Stimulated activated CD4-positive, alpha-beta T cell treated with anti-CD3 and anti-CD28 coated beads, Interleukin-4, amount 100 ng/mL, for 4 hours (primary cell): Measurements from ENCODE around the gene FARP1.

Experiments used
- DNase-seq, 2 experiments: peaks; one replicate each; pipeline ENCODE4 v3.0.0-alpha.2; 2020

The FARP1 gene

DNA sequence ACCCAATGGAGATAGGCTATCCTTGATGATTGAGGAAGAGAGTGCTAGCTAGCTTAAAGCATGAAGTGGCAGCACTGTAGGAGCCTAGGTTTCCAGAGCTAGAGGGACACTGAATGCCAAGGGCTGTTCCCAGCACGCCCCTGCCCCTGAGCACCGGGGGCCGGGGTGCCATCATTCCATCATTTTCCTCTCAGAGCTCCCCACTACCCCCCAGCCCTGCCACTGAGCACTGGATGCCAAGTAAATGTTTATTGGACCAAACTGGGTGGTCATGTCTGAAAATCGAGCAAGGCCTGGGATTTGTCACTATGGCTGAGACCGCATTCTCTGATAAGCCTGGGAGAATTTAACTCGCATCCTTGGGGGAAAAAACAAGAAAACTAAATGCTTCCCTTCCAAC, 291.2 kb downstream of the FARP1 start:
- no peak for DNase-seq

DNA sequence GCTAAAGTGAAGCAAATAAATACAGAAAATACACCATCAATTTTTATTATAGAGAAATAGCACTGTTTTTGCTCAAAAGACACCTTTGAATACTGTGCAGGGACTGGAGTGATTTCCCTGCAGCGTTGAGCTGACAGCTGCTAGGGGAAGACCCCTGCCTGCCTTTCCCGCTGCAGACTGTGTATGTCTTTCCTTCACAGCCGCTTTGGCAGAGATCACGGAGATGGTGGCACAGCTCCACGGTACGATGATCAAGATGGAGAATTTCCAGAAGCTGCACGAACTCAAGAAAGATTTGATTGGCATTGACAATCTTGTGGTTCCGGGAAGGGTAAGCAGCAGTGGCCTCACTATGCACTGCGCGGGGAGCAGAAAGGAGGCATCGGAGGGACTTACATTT, 292.5 kb downstream of the FARP1 start:
- DNase-seq = no peak

DNA sequence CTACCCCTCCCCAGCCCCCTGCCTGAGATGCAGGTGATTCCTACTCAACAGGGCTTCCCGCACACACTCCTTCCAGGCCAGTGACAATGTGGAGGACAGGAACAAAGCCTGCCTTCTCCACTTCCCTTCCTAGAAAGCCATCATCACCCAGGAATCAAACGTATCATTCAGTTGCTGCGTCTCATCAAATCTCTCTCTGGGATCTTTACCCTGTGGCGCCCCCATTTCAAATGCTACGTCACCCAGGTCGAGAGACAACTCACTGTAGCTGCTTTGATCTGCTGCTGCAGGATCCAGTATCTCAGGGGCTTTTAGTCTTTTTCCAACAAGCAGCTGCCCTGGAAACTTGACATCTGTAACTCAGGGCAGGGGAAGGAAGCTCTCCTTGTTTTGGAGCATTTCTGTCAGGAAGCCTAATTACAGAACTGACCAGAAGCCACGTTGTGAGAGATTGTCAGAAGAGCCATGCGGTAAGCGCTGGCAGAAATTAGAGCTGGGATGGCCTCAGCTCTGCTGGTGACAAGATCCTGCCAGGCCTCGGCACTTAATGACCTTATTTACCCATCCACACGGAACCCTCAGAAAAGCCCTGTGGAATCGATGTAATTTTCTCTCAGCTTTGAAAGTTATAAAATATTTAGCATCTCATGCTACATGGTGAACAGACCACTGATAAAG, 293.5 kb downstream of the FARP1 start:
- no peak for DNase-seq

DNA sequence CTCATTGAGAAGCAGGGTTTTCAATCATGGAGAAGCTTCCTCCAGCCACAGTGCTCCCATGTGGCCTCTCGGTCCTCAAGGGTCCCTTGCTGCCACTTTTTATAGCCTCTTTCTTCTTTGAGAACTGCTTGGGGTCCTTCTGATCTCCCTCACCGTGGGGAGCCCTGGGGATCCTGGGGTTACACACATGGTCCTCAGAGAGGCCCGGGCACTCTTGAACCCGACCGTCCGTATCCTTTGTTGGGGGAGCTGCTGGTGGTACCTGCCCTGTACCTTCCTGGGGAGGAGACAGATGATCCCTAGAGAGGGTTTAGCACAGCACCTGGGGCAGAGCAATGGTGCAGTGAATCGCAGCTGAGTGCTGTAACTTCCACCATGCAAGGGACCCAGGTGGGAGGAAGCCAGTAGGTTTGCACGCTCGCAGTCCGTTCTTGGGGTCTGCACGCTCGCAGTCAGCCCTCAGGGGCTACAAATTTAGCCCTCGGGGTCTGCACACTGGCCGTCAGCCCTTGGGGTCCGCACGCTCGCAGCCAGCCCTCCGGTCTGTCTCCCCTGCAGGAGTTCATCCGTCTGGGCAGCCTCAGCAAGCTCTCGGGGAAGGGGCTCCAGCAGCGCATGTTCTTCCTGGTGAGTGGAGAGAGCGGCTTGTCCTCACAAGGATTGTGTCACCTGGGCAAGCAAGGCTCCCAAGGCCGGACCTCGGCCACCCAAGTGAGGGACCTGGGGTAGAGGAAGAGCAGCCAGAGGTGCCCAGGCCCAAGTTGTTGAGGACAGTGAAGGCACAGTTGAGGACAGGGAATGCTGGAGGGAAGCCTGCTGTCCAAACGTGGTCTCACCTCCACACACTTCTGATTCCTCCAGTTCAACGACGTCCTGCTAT, 295.6 kb downstream of the FARP1 start:
- DNase-seq = no peak

DNA sequence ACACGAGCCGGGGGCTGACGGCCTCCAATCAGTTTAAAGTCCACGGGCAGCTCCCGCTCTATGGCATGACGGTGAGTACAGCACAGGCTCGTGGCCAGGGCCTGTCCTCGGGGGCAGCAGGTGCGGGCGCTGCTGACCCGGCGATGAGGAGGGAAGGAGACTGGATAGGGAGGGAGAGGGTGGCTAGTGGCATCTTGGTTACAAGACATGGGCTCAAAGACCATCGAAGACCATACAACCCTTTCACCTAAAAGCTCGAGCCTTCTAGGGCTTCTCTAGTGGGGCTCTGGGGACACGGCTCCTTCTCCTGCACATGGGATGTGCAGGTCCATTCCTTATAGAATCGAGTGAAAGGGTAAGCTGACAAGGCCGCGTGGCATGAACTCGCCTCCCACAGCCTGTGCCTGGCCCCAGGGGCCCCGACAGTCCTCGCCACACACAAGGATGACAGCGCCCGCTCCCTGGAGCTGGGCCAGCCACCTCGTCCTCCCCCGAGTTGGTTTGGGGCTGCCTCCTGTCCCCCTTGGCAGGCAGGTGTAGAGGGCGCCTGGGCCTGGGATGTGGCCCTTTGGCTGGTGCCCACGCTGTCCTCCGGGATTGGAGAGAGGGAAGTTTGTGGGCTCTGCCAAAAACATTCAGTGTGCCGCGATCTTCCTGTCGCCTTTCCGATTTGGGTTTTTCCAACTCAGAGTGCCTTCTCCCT, 296.4 kb downstream of the FARP1 start:
- DNase-seq = no peak

DNA sequence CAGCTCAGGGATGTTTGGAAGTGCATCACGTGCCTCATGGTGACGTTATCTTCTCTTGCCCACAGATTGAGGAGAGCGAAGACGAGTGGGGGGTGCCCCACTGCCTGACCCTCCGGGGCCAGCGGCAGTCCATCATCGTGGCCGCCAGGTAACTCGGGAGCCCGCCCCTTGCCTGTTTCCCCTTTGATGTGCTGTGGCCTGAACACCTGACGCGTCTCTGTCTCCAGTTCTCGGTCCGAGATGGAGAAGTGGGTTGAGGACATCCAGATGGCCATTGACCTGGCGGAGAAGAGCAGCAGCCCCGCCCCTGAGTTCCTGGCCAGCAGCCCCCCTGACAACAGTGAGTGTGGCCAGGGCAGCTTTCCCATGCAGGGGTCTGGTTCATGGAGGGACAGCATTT, 297.0 kb downstream of the FARP1 start:
- DNase-seq = no peak

DNA sequence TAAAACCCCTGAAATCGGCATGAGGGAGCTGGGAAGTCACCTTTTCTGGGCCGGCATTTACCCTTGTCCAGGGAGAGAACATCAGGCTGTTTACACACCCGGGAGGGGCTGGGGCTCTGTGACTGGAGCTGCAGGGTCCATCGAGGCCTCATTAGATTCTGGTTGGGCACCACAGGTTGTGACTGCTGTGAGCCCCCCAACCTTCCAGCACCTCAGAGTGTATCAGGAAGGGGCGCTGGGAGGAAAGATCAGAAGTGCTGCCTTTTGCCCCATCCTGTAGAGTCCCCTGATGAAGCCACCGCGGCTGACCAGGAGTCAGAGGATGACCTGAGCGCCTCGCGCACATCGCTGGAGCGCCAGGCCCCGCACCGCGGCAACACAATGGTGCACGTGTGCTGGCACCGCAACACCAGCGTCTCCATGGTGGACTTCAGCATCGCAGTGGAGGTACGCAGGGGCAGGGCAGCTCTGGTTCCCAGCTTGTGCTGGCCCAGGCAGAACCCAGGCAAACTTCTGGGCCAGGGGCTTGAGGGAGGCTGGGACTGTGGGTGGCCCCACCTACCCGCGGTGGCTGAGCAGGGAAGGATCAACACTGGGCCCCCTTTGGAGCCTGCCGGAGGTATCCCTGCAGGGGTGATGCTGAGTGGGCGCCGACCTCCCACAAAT, 297.6 kb downstream of the FARP1 start:
- DNase-seq = no peak

DNA sequence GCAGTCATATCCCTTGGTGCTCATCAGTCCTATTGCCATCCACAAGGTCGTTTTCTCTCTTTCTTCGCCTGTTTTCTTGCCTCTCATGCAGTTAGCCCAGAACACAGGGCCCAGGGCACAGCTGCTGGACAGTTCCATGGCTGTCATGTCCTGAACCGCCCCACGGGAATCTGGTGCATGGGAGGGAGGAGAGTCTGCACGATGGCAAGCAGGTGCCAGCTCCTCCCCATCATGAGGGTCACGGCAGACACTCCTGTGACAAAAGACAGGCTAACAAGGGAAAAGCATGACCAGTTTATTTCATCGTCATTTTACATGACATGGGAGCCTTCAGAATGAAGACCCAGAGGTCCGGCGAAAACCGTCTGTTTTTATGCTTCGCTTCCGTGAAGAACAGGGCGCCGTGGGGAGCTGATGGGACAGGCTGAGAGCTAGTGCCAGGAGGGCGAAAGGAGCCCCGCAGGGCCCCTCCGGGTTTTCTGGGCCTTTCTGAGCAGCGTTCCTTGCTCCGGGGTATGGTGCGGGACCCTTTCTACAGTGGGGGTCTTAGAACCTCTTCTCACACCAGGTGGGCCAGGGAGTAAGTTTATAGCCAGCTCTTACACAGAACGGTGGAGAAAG, 298.3 kb downstream of the FARP1 start:
- DNase-seq = no peak

DNA sequence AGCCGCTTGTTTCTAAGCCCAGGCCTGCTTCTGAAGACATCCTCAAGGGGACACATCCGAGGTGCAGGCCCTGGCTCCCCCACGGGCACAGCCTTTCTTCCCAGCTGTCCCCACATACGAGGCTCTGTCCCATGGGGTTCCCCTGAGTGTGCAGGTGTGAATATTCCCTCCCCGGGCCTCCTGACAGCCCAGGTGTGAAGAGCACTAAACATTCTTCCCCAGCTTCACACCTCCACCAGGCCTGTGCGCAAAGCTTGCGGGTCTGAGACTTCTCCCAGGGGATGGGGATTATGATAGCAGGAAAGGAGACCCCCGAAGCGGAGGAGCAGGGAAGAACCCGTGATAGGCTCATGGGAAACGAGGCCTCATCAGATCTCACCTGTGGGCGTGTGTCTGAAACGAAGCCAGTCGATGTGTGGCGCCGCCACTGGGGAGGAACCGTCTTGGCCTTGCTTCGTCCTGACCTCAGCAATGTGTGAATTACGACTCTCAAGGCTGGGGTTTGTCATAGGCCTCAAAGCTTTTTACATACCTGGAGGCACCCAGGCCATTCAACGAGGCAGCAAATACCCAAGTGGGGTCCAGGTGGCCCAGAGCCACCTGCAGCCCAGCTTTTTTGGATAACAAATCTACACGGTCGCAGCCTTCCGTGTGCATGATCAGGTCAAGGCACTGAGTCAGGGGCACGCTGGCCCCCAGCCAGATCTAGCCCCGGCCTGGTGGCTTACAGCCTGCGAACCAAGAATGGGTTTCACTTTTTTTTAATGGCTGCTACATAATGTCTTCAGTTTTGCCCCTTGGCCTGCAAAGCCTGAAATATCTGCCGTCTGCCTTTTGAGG, 299.7 kb downstream of the FARP1 start:
- no peak for DNase-seq

DNA sequence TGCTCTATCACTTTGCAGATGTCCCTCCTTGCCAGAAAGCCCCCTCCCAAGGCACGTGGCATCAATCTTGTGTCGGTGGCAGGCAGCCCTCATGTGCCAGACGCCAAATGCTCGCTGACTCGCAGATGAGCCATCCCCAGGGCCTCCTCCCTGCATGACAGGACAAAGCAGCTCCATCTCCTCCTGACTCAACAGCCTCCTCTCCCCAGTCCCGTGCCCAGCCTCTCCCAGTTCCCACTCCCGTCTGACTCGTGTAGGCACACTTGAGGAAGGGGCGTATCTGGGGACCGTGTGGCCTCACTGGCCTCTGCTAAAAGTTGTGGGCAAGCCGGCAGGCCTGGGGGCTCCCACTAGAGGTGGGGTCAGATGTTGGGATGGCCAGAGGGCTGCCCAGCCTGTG, 300.4 kb downstream of the FARP1 start:
- no peak for DNase-seq

DNA sequence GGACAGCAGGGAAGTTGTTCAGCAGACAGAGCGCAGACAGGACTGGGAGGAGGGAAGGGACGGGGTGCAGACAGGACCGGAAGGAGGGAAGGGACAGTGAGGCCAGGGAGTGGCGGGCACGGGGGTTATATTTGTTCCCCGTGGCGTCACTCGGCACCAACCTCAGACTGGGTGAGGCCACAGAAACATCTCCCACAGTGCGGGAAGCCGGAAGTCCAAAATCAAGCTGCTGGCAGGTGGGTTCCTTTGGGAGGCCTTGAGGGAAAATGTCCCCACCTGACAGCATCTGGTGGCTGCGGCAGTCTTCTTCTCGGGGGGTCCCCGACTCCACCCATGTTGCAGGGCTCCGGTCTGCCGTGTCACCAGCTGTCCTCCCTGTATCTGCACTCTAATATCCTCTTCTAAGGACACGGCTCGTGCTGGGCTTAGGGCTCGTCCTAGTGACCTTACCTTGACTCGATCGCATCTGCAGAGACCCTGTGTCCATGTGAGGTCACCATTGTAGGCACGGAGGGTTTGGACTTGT, 301.0 kb downstream of the FARP1 start:
- no peak for DNase-seq

DNA sequence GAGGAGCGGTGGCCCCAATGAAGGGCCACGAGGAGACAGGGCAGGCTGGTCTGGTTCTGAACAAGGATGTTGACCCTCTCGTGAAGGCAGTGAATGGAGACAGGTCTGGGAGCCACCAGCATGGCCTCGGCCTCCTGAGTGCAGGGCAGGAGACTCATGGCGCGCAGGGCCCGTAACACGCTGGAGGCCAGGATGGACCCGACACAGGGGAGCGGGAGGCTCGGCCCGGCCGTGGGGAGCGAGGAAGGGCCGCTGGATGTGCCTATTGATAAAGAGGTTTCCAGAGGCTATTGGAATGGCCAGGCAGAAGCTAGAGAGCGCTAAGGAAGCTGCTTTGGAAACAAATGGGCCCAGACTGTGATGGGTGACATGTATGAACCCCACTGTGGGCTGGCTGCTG, 301.5 kb downstream of the FARP1 start:
- no peak for DNase-seq

DNA sequence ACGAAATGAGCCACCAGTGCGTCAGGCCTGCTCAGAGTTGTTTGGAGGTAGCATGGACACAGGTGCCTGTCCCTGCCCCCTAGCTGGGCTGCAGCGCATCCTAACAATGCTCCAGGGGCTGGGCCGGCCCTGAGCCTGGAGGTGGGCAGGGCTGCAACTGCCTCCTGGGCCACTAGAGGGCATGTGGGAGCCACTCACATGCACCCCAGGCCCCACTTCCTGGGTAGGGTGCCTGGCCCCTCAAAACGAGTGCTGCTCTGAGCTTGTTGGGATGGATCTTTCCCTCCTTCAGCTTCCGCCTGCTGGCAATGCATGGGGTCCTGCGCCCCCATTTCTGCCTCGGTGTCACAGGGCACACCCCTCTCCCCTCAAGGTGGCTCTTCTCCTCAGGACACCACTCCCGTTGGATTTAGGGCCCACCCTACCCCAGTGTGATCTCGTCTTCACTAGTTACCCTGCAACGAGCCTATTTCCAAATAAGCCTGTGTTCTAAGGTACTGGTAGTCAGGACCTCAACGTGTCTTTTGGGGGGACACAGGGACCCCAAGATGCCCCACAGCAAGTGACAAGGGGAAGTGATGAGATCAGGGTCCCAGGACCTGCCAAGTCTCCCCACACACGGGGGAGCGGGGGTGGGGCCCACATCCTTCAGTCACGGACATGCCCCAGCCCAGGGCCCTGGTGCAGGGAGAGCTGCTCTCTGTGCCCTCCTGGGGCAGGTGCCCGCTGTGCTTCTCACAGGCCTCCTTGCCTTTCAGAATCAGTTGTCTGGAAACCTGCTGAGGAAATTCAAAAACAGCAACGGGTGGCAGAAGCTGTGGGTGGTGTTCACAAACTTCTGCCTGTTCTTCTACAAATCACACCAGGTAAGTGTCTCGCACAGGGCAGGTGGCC, 302.7 kb downstream of the FARP1 start:
- DNase-seq = peak; percentile 70 to 75

DNA sequence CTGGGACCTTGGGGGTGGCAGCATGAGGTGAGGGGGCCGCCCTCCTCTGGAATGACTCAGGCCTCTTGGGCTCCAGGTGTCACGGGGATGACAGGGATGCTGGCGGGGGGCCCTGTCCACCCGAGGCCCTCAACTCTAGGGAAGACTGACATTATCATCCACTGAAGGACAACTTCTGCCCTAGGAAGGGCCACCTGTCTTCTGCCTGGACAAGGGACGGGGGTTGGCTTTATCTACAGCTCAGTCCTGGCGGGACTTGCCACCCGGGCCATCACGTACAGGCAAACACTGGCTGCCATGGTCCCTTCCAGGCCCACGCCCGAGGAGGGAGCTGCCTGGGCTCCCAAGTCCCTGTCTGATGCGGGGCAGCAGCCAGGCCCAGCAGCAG, 303.3 kb downstream of the FARP1 start:
- no peak for DNase-seq

DNA sequence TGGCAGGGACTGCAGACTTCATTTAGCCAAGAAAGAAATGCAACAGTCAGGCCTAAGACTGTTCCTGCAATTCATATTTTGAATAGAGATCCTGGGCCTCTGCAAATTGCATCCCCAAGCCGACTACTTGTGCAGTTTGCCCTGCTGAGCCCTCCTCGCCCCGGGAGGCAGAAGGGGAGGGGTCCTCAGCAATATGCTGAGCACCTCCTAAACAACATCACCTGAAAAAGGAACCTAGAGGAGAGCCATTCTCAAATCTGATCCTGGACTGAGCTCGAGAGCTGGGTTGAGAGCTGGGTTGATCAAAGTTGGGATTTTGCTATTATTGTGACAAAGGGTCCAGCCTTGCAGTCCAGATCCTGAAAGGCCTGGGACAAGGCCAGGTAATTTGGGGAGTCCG, 304.2 kb downstream of the FARP1 start:
- no peak for DNase-seq

DNA sequence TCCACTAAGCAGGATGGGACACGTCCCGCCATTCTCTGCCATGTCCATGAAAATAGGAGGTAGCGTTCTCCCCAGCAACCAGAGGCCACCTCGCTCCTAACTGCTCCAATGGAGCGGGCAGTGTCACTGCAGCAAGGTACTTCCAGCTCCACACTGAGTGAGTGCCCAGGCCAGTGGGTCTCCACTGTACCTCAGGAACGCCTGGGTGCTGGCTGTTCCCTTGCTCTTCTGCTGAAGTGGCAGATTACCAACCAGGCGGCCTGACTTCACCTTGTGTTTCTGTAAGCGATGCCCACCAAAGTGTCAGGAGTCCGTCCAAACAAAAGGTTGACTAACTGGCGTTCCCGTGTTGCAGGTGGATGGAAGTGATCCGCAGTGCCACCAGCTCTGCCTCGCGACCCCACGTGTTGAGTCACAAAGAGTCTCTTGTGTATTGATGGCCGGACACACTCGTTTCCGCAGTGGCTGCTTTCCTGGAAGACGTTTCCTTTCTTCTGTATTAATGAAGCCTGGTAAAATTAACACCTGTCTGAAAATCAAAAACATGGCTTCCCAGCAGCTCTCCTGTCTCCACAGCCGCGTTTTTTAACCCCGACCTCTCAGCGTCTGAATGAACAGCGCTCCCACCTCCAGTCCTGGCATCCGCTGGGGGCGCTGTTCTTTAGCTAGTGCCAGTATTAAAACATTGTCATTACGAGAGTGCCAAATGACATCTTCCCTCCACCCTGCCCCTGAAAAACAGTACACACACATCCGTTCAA, 305.2 kb downstream of the FARP1 start:
- no peak for DNase-seq

DNA sequence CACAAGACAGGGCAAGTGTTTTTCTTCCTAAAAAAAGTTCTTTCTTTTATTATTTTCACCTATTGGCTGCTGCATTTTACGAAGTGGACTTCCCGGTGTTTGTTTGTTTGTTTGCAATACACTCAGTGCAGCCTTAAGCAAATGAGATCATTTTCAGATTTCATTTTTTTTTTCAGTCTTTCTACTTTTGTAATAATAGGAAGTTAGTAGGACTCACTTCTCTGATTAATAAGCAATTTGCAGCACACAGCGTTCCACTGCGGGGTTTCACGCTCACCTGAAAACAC, 305.7 kb downstream of the FARP1 start:
- no peak for DNase-seq

DNA sequence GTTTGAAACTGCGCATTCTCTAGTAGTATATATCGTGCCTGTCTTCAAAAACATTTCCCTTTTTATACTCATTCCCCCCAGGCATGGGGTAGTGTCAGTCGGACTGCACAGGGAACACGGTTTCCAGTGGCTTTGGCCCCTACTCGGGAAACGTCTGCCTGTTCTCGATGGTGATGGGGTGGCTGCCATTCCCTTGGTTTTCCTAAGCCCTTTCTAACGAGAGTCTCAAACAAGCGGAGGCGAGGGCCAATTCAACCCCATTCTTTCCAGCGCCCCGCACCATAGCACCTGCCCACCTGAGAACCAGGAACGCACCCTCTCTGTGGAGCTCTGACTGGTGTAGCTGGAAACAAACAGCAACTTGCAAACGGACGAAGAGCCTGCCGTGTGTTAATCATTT, 306.4 kb downstream of the FARP1 start:
- no peak for DNase-seq

DNA sequence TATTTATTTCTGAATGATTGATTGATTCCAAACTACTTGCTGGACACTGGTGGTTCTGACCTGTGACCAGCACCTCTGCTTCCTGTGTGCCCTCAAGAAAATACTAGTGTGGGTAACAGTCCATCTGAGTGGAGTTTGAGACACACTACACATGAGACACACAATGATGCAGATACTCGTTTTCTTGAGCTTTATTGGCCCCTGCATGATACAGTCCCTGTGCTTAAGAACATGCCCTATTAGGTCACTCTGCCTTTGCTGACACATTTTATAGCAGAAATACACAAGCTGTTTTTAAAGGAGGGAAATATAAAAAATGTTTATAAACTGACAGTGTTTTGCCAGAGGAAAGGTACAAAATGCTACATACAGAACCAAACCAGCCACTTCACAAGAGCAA, 307.1 kb downstream of the FARP1 start:
- no peak for DNase-seq

DNA sequence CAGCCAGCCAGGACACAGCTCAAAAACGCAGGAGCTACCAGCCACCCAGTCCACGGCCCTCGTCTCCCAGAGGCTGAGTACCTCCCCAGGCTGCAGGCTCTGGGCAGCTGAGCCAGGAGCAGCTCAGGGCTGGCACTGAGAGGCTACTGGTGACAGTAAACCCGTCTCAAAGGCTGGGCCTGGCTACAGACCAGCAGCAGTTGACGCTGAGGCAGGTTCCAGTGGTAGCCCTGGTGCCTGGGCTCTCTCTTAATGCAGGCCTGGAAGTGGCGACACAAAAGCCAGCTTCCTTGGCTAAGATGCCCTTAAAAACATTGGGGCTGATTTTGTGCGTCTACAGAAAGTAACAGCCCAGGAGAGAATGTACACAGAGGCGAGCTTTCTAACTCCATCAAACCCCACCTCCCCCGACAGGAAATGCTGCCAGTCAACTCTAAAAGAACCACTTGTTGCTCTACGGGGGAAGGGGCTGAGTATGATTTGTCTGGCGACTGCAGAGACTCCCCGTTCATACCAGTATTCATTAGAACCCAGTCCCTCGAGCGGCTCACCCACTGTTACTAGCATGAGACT, 307.7 kb downstream of the FARP1 start:
- no peak for DNase-seq
